Testis (tissue), 2 donors: ENCODE results near the gene COL26A1.

Experiments used
- POLR2A ChIP-seq: fragments of 450-650 bp; IDR thresholded peaks from one replicate; pipeline ENCODE4 v1.6.1; 2017; ENCODE audit warnings: antibody characterized with exemption, mild to moderate bottlenecking, moderate library complexity
- TF ChIP-seq, protein P1 (sequence below), 3 experiments: fragments of 450-650 bp in 2 of 3; fragments of 200-600 bp in 1 of 3; sonication (generic) in 1 of 3; IDR thresholded peaks; one replicate each; pipeline ENCODE4 v1.5.1; 2016 to 2019; ENCODE audit warnings: antibody characterized with exemption in 3 of 3, mild to moderate bottlenecking in 2 of 3, moderate library complexity in 1 of 3

DNA sequence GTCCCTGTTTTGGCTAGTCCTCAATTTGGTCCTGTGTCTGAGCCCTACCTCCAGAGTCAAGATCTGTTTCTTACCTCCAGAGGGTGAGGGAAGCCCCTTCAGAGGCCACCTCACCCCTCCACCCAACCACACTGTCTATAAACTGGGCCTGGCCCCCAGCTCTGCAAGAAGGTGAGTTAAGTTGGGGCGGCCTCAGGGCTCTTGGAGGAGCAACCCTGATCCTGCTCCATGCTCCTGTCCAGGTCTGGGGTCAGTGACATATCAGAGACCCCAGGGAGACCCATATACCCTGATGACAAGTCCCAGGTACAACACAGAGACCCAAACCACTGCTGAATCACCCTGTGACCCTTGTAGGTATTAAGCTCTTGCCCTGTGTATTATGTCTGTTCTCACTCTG, 196.9 kb downstream of the COL26A1 start:
- TF ChIP-seq, protein P1, sequence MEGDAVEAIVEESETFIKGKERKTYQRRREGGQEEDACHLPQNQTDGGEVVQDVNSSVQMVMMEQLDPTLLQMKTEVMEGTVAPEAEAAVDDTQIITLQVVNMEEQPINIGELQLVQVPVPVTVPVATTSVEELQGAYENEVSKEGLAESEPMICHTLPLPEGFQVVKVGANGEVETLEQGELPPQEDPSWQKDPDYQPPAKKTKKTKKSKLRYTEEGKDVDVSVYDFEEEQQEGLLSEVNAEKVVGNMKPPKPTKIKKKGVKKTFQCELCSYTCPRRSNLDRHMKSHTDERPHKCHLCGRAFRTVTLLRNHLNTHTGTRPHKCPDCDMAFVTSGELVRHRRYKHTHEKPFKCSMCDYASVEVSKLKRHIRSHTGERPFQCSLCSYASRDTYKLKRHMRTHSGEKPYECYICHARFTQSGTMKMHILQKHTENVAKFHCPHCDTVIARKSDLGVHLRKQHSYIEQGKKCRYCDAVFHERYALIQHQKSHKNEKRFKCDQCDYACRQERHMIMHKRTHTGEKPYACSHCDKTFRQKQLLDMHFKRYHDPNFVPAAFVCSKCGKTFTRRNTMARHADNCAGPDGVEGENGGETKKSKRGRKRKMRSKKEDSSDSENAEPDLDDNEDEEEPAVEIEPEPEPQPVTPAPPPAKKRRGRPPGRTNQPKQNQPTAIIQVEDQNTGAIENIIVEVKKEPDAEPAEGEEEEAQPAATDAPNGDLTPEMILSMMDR (IDR thresholded peaks at IDR 0.05): no peak
- no peak for TF ChIP-seq POLR2A
